ENCODE measurements around the gene ZMAT5. TPM values are rescaled to one million over a fixed set of nuclear protein-coding genes. Genes with fewer than 3 reads are reported as not detected.

The ZMAT5 gene
- total and polyA plus RNA-seq, 9 of the 15 experiments (the other 6 are each of a cell fraction or from before 2014, with no cell fraction given): 2.0 to 25.2 (median 11.9) TPM

DNA sequence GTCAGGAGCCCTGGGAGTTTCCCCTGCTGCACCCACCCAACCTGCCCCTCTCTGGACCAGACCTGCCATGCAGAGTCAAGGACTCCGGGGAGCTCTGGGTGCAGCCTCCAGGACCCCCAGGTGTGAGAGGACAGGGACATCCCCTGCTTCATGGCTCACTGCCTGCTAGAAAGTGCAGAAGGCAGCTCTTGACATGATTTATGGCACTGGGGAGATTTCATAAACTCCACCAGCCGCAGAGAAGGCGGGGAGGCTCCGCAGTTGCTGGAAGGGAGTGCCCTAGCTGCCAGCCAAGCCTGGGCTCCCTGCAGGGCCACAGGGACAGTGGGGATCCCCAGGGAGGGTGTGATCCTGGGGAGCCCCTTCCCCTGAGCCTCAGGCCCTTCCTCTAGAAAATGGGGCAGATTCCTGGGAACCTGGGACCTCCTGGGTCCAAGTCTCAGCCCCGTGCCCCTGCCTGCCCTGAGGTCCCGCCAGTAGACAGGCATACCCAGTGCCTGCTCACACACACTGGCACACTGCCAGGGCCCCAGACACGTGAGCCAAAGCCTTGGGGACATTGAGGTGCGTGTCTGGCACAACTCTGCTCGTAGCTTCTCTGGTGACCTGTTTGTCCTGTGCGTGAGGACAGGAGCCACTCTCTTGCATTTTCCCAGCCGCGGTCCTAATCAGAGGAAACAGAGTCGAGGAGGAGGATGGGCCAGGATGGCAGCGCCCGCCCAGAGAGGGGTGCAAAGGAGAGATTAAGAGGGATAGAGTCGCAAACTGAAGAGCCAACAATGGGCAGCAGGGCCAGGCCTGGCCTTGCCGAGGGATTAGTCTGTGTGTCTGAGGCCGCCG, 33.2 kb downstream of the ZMAT5 start (continued):
- TF ChIP-seq, protein P1, sequence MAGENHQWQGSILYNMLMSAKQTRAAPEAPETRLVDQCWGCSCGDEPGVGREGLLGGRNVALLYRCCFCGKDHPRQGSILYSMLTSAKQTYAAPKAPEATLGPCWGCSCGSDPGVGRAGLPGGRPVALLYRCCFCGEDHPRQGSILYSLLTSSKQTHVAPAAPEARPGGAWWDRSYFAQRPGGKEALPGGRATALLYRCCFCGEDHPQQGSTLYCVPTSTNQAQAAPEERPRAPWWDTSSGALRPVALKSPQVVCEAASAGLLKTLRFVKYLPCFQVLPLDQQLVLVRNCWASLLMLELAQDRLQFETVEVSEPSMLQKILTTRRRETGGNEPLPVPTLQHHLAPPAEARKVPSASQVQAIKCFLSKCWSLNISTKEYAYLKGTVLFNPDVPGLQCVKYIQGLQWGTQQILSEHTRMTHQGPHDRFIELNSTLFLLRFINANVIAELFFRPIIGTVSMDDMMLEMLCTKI (IDR thresholded peaks at IDR 0.05; ENCODE audit: partially characterized antibody): no peak
- TF ChIP-seq SRSF7 (optimal IDR thresholded peaks at IDR 0.05; ENCODE audit: low read depth, low read length) (no peak), BRF1 (IDR thresholded peaks at IDR 0.05; ENCODE audit: borderline replicate concordance, extremely low read depth, insufficient read length) (no peak), NELFE (IDR thresholded peaks at IDR 0.05; ENCODE audit: insufficient read depth, insufficient read length) (no peak), ZNF785 (CRISPR knock-in tag; IDR thresholded peaks at IDR 0.05) (no peak), FOXJ2 (tag; IDR thresholded peaks at IDR 0.05) (no peak), MAFG (tag; conservative IDR thresholded peaks at IDR 0.05) (no peak), MAFF (IDR thresholded peaks at IDR 0.05; ENCODE audit: low read length) (no peak), PRMT5 (CRISPR knock-in tag; IDR thresholded peaks at IDR 0.05) (no peak), CEBPG (CRISPR knock-in tag; IDR thresholded peaks at IDR 0.05) (no peak), CEBPG (tag; conservative IDR thresholded peaks at IDR 0.05 in 1 of 2, IDR thresholded peaks at IDR 0.05 in 1 of 2) (no peak), CBFA2T3 (IDR thresholded peaks at IDR 0.05) (peak; percentile 91), STAT5B (CRISPR knock-in tag; IDR thresholded peaks at IDR 0.05) (no peak), CTBP1 (IDR thresholded peaks at IDR 0.05; ENCODE audit: borderline replicate concordance) (no peak), FOXA1 (IDR thresholded peaks at IDR 0.05; ENCODE audit: borderline replicate concordance) (no peak), DPF2 (IDR thresholded peaks at IDR 0.05) (0 out of 2 replicates have a peak, but pooled peaks have one; percentile 24), ADNP (tag; IDR thresholded peaks at IDR 0.05) (no peak), CCNT2 (IDR thresholded peaks at IDR 0.05; ENCODE audit: borderline replicate concordance, extremely low read depth, insufficient read length, low read depth, low read length) (no peak), ZKSCAN1 (IDR thresholded peaks at IDR 0.05; ENCODE audit: low read depth, low read length) (no peak), XRCC3 (IDR thresholded peaks at IDR 0.05) (no peak)
- TF ChIP-seq, protein P2, sequence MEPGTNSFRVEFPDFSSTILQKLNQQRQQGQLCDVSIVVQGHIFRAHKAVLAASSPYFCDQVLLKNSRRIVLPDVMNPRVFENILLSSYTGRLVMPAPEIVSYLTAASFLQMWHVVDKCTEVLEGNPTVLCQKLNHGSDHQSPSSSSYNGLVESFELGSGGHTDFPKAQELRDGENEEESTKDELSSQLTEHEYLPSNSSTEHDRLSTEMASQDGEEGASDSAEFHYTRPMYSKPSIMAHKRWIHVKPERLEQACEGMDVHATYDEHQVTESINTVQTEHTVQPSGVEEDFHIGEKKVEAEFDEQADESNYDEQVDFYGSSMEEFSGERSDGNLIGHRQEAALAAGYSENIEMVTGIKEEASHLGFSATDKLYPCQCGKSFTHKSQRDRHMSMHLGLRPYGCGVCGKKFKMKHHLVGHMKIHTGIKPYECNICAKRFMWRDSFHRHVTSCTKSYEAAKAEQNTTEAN (CRISPR knock-in tag; IDR thresholded peaks at IDR 0.05): no peak
- TF ChIP-seq, protein P3, sequence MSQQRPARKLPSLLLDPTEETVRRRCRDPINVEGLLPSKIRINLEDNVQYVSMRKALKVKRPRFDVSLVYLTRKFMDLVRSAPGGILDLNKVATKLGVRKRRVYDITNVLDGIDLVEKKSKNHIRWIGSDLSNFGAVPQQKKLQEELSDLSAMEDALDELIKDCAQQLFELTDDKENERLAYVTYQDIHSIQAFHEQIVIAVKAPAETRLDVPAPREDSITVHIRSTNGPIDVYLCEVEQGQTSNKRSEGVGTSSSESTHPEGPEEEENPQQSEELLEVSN (IDR thresholded peaks at IDR 0.05; ENCODE audit: borderline replicate concordance in 1 of 2, extremely low read depth in 1 of 2, insufficient read depth in 1 of 2, insufficient read length in 1 of 2, low read depth in 1 of 2, low read length in 1 of 2, poor library complexity in 1 of 2, severe bottlenecking in 1 of 2): no peak
- TF ChIP-seq, protein P4, sequence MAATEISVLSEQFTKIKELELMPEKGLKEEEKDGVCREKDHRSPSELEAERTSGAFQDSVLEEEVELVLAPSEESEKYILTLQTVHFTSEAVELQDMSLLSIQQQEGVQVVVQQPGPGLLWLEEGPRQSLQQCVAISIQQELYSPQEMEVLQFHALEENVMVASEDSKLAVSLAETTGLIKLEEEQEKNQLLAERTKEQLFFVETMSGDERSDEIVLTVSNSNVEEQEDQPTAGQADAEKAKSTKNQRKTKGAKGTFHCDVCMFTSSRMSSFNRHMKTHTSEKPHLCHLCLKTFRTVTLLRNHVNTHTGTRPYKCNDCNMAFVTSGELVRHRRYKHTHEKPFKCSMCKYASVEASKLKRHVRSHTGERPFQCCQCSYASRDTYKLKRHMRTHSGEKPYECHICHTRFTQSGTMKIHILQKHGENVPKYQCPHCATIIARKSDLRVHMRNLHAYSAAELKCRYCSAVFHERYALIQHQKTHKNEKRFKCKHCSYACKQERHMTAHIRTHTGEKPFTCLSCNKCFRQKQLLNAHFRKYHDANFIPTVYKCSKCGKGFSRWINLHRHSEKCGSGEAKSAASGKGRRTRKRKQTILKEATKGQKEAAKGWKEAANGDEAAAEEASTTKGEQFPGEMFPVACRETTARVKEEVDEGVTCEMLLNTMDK (IDR thresholded peaks at IDR 0.05; ENCODE audit: borderline replicate concordance, insufficient read depth, low read depth, low read length, poor library complexity, severe bottlenecking): no peak
